Type B pancreatic cell (in vitro differentiated cells): ENCODE data around the gene DTNB. TPM values are rescaled to one million over a fixed set of nuclear protein-coding genes. Genes with fewer than 3 reads are reported as not detected.

Experiments used
- DNase-seq: peaks from one replicate; pipeline ENCODE4 v3.0.0; 2021; ENCODE audit warnings: mixed read lengths; ENCODE audit not compliant: unreplicated experiment; ENCODE audit errors: extremely low spot score
- H3K27ac Mint-ChIP-seq: 2 replicates; pipeline ENCODE4 v1.8.0; 2021; ENCODE audit warnings: mild to moderate bottlenecking, mixed read lengths
- H3K27me3 Mint-ChIP-seq: 2 replicates; pipeline ENCODE4 v1.8.0; 2021; ENCODE audit warnings: mixed read lengths
- H3K36me3 Mint-ChIP-seq: 2 replicates; pipeline ENCODE4 v1.8.0; 2021; ENCODE audit warnings: mixed read lengths
- H3K4me1 Mint-ChIP-seq: one replicate; pipeline ENCODE4 v1.8.0; 2021; ENCODE audit warnings: mixed read lengths; ENCODE audit not compliant: unreplicated experiment
- H3K4me3 Mint-ChIP-seq: 2 replicates; pipeline ENCODE4 v1.8.0; 2021; ENCODE audit warnings: mild to moderate bottlenecking, mixed read lengths
- H3K9me3 Mint-ChIP-seq: 2 replicates; pipeline ENCODE4 v1.8.0; 2021; ENCODE audit warnings: mixed read lengths
- CTCF ChIP-seq: fragments of 200-600 bp; sonication (generic); conservative IDR thresholded peaks from 2 replicates; pipeline ENCODE4 v1.5.0; 2021; ENCODE audit warnings: antibody characterized with exemption, mild to moderate bottlenecking
- total RNA-seq: library from RNA; stranded (reverse); gene quantifications from 2 replicates; pipeline ENCODE4 v1.2.1, GENCODE V29; 2021; ENCODE audit warnings: low replicate concordance

DTNB gene
- total RNA-seq, 1 donor from 2014 or later = 28.6 TPM

GRCh38 chr2:25473758-25474340, 199.5 kb downstream of the DTNB start:
- DNase-seq = no peak
- Mint-ChIP-seq H3K36me3 (peaks cover 32% of the 10 kb centered on the region), H3K9me3 (peaks cover 8% of the 10 kb centered on the region), H3K4me1 (peaks cover 14% of the 10 kb centered on the region), H3K27me3 (no peaks in the 10 kb centered on the region), H3K4me3 (no peak overlapping the region), H3K27ac (peak overlapping the region; percentile 17)
- no peak for TF ChIP-seq CTCF

- H3K4me1 Mint-ChIP-seq = peaks cover 14% of the 10 kb centered on the region
- no peaks in the 10 kb centered on the region for H3K27me3 Mint-ChIP-seq
- DNase-seq = no peak
- peaks cover 8% of the 10 kb centered on the region for H3K9me3 Mint-ChIP-seq
- H3K36me3 Mint-ChIP-seq = peaks cover 31% of the 10 kb centered on the region
- TF ChIP-seq CTCF = no peak
- H3K27ac Mint-ChIP-seq = no peak overlapping the region
- H3K4me3 Mint-ChIP-seq = no peak overlapping the region
Observed at GRCh38 chr2:25473131-25473530, 200.2 kb downstream of the DTNB start.

GRCh38 chr2:25470806-25471205, 202.6 kb downstream of the DTNB start:
- H3K27ac Mint-ChIP-seq = no peak overlapping the region
- H3K27me3 Mint-ChIP-seq = no peaks in the 10 kb centered on the region
- DNase-seq = no peak
- no peak overlapping the region for H3K4me3 Mint-ChIP-seq
- TF ChIP-seq CTCF = no peak
- H3K36me3 Mint-ChIP-seq = peaks cover 24% of the 10 kb centered on the region
- peaks cover 14% of the 10 kb centered on the region for H3K4me1 Mint-ChIP-seq
- peaks cover 8% of the 10 kb centered on the region for H3K9me3 Mint-ChIP-seq

- H3K27ac Mint-ChIP-seq = no peak overlapping the region
- no peaks in the 10 kb centered on the region for H3K27me3 Mint-ChIP-seq
- no peak for DNase-seq
- H3K9me3 Mint-ChIP-seq = no peaks in the 10 kb centered on the region
- peaks cover 4% of the 10 kb centered on the region for H3K4me1 Mint-ChIP-seq
- TF ChIP-seq CTCF = no peak
- no peak overlapping the region for H3K4me3 Mint-ChIP-seq
- H3K36me3 Mint-ChIP-seq = peaks cover 14% of the 10 kb centered on the region
Observed at GRCh38 chr2:25467743-25468142, 205.6 kb downstream of the DTNB start.

- Mint-ChIP-seq H3K27ac (no peak overlapping the region), H3K36me3 (peaks cover 6% of the 10 kb centered on the region), H3K9me3 (no peaks in the 10 kb centered on the region), H3K4me3 (no peak overlapping the region), H3K4me1 (no peaks in the 10 kb centered on the region), H3K27me3 (no peaks in the 10 kb centered on the region)
- no peak for TF ChIP-seq CTCF
- no peak for DNase-seq
Observed at GRCh38 chr2:25462021-25462420, 211.4 kb downstream of the DTNB start.
